ENCODE measurements around the gene ZFR.

GRCh38 chr5:32353420-32353819, 91.1 kb downstream of the ZFR start:
- TF ChIP-seq NFE2L1 (tag; IDR thresholded peaks at IDR 0.05; ENCODE audit: borderline replicate concordance, low read depth) (no peak), SP1 (CRISPR knock-in tag; IDR thresholded peaks at IDR 0.05) (no peak), ATF3 (IDR thresholded peaks at IDR 0.05) (no peak), ATF3 (CRISPR knock-in tag; conservative IDR thresholded peaks at IDR 0.05) (no peak), HDAC2 (IDR thresholded peaks at IDR 0.05) (no peak), TCF7 (IDR thresholded peaks at IDR 0.05; ENCODE audit: borderline replicate concordance) (no peak), NFRKB (IDR thresholded peaks at IDR 0.05; ENCODE audit: low read depth) (no peak), RAD21 (CRISPR knock-in tag; conservative IDR thresholded peaks at IDR 0.05 in 1 of 2, IDR thresholded peaks at IDR 0.05 in 1 of 2) (no peak), ZNF174 (CRISPR knock-in tag; IDR thresholded peaks at IDR 0.05) (no peak), CTCF (IDR thresholded peaks at IDR 0.05 in 2 of 3, conservative IDR thresholded peaks at IDR 0.05 in 1 of 3; ENCODE audit: insufficient read depth in 2 of 3, low read depth in 1 of 3, low read length in 3 of 3) (no peak)
- TF ChIP-seq, protein P1, sequence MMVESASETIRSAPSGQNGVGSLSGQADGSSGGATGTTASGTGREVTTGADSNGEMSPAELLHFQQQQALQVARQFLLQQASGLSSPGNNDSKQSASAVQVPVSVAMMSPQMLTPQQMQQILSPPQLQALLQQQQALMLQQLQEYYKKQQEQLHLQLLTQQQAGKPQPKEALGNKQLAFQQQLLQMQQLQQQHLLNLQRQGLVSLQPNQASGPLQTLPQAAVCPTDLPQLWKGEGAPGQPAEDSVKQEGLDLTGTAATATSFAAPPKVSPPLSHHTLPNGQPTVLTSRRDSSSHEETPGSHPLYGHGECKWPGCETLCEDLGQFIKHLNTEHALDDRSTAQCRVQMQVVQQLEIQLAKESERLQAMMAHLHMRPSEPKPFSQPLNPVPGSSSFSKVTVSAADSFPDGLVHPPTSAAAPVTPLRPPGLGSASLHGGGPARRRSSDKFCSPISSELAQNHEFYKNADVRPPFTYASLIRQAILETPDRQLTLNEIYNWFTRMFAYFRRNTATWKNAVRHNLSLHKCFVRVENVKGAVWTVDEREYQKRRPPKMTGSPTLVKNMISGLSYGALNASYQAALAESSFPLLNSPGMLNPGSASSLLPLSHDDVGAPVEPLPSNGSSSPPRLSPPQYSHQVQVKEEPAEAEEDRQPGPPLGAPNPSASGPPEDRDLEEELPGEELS (CRISPR knock-in tag; IDR thresholded peaks at IDR 0.05; ENCODE audit: borderline replicate concordance), result no peak
